HFF-Myc (cell line): ENCODE results near the gene WFDC1.

ENCODE experiments used
- DNase-seq: peaks from one replicate; pipeline ENCODE4 v3.0.0-alpha.2; 2011; ENCODE audit warnings: low read depth; ENCODE audit errors: extremely low read depth
- H3K4me3 ChIP-seq: replicated peaks from 2 replicates; pipeline ENCODE4 v1.5.1; 2011; ENCODE audit warnings: low read depth, mild to moderate bottlenecking, control low read depth, low read length
- CTCF ChIP-seq: IDR thresholded peaks from 2 replicates; pipeline ENCODE4 v1.5.1; 2012; ENCODE audit warnings: mild to moderate bottlenecking, low read depth, low read length, control low read depth; ENCODE audit errors: missing control alignments

Gene WFDC1

GRCh38 chr16:84288902-84289301 is 5.8 kb upstream of the WFDC1 start:
- no peak overlapping the region for H3K4me3 ChIP-seq
- TF ChIP-seq CTCF, result no peak
- no peak for DNase-seq

DNA sequence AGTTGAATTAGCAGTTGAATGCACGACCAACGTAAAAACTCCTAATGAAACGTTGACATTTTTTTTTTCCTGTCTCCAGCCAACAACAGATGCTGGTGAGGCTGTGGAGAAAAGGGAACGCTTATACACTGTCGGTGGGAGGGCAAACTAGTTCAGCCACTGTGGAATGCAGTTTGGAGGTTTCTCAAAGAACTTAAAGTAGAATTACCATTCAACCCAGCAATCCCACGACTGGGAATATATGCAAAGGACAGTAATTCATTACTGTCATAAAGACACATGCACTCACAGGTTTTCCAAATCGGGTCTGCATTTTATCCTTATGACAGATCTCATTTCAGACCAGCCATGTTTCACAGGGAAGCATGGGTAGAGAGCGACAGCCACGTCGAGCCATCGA is 3.5 kb upstream of the WFDC1 start:
- no peak for DNase-seq
- no peak overlapping the region for H3K4me3 ChIP-seq
- TF ChIP-seq CTCF, result no peak

DNA sequence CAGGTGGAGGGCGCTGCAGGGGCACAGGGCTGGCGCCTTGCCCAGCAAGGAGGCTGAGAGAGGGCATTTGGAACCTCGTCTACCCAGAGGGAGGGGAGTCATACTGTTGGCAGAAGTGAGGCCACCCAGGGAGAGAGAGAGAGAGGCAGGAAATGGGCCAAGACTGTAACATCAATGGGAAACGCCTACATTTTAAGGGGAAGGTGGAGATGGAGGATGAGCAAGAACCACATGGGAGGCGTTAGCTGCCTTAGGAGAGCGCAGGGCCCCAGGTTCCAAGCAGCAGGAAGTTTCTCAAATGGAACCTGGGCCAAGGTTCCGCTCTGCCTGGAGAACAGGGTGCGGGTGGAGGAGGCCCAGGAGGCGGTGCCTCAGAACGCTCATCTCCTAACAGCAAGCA is 2.7 kb upstream of the WFDC1 start:
- no peak for DNase-seq
- TF ChIP-seq CTCF, result no peak
- H3K4me3 ChIP-seq, result no peak overlapping the region

DNA sequence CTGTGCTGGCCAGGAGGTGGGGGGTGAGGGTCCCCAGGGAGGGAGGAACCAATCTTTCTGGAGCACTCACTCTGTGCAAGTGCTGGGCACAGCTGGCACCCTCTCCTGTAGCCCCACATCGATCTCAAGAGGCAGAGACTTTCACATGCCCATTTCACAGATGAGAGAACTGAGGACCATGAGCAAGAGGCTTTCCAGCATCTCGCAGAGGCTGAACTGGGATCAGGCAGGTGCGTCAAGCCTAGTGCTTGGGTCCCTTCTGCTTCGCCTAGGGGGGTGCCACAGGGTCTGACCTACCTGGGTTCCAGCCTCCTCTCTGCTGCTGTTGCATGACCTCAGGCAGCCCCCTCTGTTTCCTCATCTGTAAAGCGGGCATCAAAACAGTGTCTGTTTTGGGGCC is 1.3 kb upstream of the WFDC1 start:
- DNase-seq, result no peak
- H3K4me3 ChIP-seq, result no peak overlapping the region
- no peak for TF ChIP-seq CTCF

- no peak for DNase-seq
- no peak overlapping the region for H3K4me3 ChIP-seq
- TF ChIP-seq CTCF, result no peak
Measured at GRCh38 chr16:84294117-84294516, 561 bp upstream of the WFDC1 start.

DNA sequence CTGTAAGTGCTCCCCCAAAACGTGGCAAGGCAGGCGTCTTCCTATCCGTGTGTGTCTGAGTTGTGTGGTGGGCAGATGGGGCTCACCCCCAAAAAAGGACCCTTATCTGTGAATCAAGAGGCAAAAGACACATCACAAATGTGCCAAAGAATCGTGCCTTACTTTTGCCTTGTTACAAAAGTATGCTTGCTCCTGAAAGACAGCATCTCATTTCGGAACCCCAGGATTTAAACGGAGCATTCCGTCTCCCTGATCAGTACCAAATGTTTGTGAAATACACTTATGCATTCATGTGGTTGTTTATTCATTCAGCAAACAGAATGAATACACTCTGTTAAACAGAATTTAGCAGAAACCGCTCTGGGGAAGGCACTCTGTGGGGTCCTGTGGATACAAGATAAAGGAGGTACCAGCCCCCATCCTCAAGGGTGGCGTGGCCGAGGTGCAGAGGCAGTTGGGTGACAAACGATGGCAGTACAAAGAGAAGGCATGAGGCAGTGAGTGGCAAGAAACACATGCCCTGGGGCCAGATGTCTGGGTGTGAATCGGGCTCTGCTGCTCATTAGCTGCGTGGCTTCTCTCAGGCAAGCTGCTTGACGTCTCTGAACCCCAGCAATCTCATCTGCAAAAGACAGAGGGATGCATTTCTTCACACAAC is 654 bp downstream of the WFDC1 start:
- TF ChIP-seq CTCF, result no peak
- no peak overlapping the region for H3K4me3 ChIP-seq
- DNase-seq, result no peak

- no peak for TF ChIP-seq CTCF
- no peak for DNase-seq
- no peak overlapping the region for H3K4me3 ChIP-seq
Measured at GRCh38 chr16:84298376-84298899, 3.8 kb downstream of the WFDC1 start.
